ENCODE measurements around the gene MARVELD2.
"Not testable (repeated sequence)": the region's sequence is repeated elsewhere in the genome, so short reads cannot be mapped to it uniquely, and the experiment has no call there.

MARVELD2 gene

GRCh38 chr5:69462170-69462569, 47.3 kb downstream of the MARVELD2 start:
- no peak for DNase-seq (ENCODE audit: extremely low spot score)
- CTCF ChIA-PET, result no interaction called here
- TF ChIP-seq BHLHE40 (IDR thresholded peaks at IDR 0.05; ENCODE audit: borderline replicate concordance) (no peak), ELF4 (IDR thresholded peaks at IDR 0.05) (no peak), FOXK2 (IDR thresholded peaks at IDR 0.05) (no peak), ARNT (IDR thresholded peaks at IDR 0.05) (no peak), SUZ12 (IDR thresholded peaks at IDR 0.05) (no peak), HDGF (IDR thresholded peaks at IDR 0.05; ENCODE audit: borderline replicate concordance) (no peak), NFRKB (IDR thresholded peaks at IDR 0.05) (no peak)
- TF ChIP-seq, protein P1, sequence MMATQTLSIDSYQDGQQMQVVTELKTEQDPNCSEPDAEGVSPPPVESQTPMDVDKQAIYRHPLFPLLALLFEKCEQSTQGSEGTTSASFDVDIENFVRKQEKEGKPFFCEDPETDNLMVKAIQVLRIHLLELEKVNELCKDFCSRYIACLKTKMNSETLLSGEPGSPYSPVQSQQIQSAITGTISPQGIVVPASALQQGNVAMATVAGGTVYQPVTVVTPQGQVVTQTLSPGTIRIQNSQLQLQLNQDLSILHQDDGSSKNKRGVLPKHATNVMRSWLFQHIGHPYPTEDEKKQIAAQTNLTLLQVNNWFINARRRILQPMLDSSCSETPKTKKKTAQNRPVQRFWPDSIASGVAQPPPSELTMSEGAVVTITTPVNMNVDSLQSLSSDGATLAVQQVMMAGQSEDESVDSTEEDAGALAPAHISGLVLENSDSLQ (IDR thresholded peaks at IDR 0.05), result no peak
- POLR2A ChIA-PET, result no interaction called here

- DNase-seq (ENCODE audit: extremely low spot score); CTCF ChIA-PET; POLR2A ChIA-PET: not testable (repeated sequence)
Measured at GRCh38 chr5:69466375-69466774, 51.5 kb downstream of the MARVELD2 start.

DNA sequence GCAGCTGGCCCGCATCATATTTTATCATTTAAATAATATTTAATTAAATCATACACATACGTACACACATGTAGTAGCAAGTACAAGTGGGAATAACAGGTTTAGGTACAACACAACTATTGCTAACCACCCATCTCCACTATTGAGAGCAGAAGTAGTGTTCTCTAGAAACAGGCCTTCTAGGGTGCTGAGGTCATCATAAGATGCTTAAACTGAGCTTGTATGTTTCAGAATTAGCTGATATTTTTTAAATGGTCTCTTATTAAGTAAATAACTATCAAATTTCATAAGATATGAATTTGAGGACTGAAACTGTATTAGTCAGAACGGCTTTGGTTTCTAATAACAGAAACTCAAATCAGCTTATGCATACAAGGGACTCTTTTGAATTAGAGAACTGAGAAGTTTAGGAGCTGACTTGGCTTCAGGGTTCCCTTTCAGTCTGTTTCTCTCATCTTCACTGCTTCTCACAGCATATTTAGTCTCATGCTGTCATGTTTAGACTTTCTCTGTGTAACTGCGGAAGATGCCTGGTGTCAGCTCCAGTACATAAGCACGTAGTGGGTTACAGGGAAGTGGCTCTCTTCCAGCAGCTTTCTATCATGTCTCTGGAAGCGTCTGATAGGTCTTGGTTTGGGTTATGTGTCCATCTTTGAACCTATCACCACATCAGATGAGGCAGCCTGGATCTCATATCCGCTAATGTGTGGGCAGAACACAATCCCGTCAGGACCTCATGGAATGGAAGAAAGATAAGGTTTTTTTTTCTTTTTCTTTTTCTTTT, 52.7 kb downstream of the MARVELD2 start:
- POLR2A ChIA-PET, result interaction anchor here (0.8 kb wide), 1 partner anchor 54 kb away, joined by 3 read pairs; no protein-coding TSS in a partner anchor
- CTCF ChIA-PET, result interaction anchor here (0.6 kb wide), 1 partner anchor 12 kb away, joined by 8 read pairs; no protein-coding TSS in a partner anchor
- DNase-seq (ENCODE audit: extremely low spot score), result no peak
- no peak for TF ChIP-seq TARDBP (IDR thresholded peaks at IDR 0.05)

GRCh38 chr5:69468631-69469030, 53.7 kb downstream of the MARVELD2 start:
- CTCF ChIA-PET, result no interaction called here
- no peak for DNase-seq (ENCODE audit: extremely low spot score)
- no peak for TF ChIP-seq FOXK2 (IDR thresholded peaks at IDR 0.05)
- TF ChIP-seq ELF4 (IDR thresholded peaks at IDR 0.05), result no peak
- no peak for TF ChIP-seq SUZ12 (IDR thresholded peaks at IDR 0.05)
- no peak for TF ChIP-seq HDGF (IDR thresholded peaks at IDR 0.05; ENCODE audit: borderline replicate concordance)
- no peak for TF ChIP-seq ZNF384 (IDR thresholded peaks at IDR 0.05)
- no peak for TF ChIP-seq L3MBTL2 (conservative IDR thresholded peaks at IDR 0.05)
- TF ChIP-seq NFRKB (IDR thresholded peaks at IDR 0.05), result no peak
- TF ChIP-seq TARDBP (IDR thresholded peaks at IDR 0.05), result no peak
- no peak for TF ChIP-seq ARNT (IDR thresholded peaks at IDR 0.05)
- TF ChIP-seq, protein P1 (IDR thresholded peaks at IDR 0.05), result no peak
- no peak for TF ChIP-seq CTBP1 (IDR thresholded peaks at IDR 0.05; ENCODE audit: borderline replicate concordance)
- TF ChIP-seq SP1 (IDR thresholded peaks at IDR 0.05), result no peak
- TF ChIP-seq LEF1 (IDR thresholded peaks at IDR 0.05; ENCODE audit: borderline replicate concordance), result no peak
- TF ChIP-seq FOXM1 (IDR thresholded peaks at IDR 0.05; ENCODE audit: borderline replicate concordance), result no peak
- POLR2A ChIA-PET, result no interaction called here

DNA sequence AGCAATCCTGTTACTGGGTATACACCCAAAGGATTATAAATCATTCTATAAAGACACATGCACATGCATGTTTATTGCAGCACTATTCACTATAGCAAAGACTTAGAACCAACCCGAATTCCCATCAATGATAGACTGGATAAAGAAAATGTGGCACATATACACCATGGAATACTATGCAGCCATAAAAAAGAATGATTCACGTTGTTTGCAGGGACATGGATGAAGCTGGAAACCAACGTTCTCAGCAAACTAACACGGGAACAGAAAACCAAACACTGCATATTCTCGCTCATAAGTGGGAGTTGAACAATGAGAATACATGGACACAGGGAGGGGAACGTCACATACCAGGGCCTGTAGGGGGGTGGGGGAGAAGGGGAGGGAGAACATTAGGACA, 56.6 kb downstream of the MARVELD2 start:
- DNase-seq (ENCODE audit: extremely low spot score); POLR2A ChIA-PET; CTCF ChIA-PET: not testable (repeated sequence)

GRCh38 chr5:69472535-69473143, 57.7 kb downstream of the MARVELD2 start:
- DNase-seq (ENCODE audit: extremely low spot score); CTCF ChIA-PET; POLR2A ChIA-PET: not testable (repeated sequence)

DNA sequence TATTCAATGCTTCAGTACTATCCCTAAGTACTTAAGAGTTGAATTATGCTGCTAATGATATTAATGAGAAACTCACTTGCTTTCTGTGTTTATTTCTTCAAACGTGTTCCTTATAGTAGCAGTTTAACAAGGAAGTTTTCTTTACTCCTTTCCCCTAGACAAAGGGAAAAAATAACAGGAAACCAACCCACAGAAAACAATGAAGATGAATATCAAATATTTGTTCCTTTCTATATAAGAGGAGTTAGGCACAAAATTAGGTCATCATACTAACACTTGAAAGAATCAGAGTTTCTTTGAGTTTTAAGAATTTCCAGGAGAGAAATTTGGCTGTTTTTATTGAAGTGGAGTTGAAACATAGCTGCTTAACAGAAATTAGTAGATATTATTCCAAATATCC, 62.3 kb downstream of the MARVELD2 start:
- no peak for DNase-seq (ENCODE audit: extremely low spot score)
- ChIA-PET POLR2A (no interaction called here), CTCF (no interaction called here)
- no peak for TF ChIP-seq SP1 (IDR thresholded peaks at IDR 0.05)
- TF ChIP-seq FOXK2 (IDR thresholded peaks at IDR 0.05), result no peak
- TF ChIP-seq, protein P1 (IDR thresholded peaks at IDR 0.05), result no peak
- TF ChIP-seq L3MBTL2 (conservative IDR thresholded peaks at IDR 0.05), result no peak
- TF ChIP-seq ZNF384 (IDR thresholded peaks at IDR 0.05), result no peak
- TF ChIP-seq ELF4 (IDR thresholded peaks at IDR 0.05), result no peak
- TF ChIP-seq CTBP1 (IDR thresholded peaks at IDR 0.05; ENCODE audit: borderline replicate concordance), result no peak
- TF ChIP-seq BHLHE40 (IDR thresholded peaks at IDR 0.05; ENCODE audit: borderline replicate concordance), result no peak
- TF ChIP-seq TARDBP (IDR thresholded peaks at IDR 0.05), result no peak

DNA sequence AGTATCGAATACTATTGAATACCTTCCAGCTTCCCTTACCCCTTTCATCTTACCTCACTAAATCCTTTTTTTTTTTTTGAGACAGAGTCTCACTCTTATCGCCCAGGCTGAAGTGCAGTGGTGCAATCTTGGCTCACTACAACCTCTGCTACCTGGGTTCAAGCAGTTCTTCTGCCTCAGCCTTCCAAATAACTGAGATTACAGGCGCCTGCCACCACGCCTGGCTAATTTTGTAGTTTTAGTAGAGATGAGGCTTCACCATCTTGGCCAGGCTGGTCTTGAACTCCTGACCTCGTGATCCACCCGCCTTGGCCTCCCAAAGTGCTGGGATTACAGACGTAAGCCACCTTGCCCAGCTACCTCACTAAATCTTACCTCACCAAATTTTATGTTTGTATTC, 63.4 kb downstream of the MARVELD2 start:
- DNase-seq (ENCODE audit: extremely low spot score); CTCF ChIA-PET; POLR2A ChIA-PET: not testable (repeated sequence)

All from HEK293T (cell line).